ENCODE data around the gene FAM118B.
"Not testable (repeated sequence)": the region's sequence is repeated elsewhere in the genome, so short reads cannot be mapped to it uniquely, and the experiment has no call there.

FAM118B gene

DNA sequence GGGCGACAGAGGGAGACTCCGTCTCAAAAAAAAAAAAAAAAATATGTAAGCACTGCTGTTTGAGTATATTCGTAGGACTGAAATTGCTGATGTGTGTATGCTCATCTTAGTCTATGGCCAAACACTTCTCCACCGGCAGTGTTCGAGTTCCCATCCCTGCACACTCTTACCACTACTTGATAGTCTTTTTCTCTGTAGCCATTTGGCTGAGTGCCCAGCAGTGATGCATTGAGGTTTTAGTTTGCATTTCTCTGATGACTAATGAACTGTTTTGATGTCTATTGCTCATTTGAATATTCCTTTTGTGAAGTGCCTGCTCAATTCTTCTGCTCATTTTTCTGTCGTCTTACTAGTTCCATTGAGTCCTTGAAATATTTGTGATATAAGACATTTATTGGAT is 73.2 kb downstream of the FAM118B start:
- no peaks in the 10 kb centered on the region for H3K9me3 Mint-ChIP-seq
- H3K27ac Mint-ChIP-seq: peak overlapping the region; percentile 72
- H3K27me3 Mint-ChIP-seq: no peaks in the 10 kb centered on the region
- ATAC-seq: peak; percentile 63
- H3K36me3 Mint-ChIP-seq (ENCODE audit: low read depth): peaks cover 3% of the 10 kb centered on the region
- H3K4me1 Mint-ChIP-seq: peaks cover 64% of the 10 kb centered on the region
- DNase-seq: peak; percentile 89
- H3K4me3 Mint-ChIP-seq: peak overlapping the region; percentile 98

DNA sequence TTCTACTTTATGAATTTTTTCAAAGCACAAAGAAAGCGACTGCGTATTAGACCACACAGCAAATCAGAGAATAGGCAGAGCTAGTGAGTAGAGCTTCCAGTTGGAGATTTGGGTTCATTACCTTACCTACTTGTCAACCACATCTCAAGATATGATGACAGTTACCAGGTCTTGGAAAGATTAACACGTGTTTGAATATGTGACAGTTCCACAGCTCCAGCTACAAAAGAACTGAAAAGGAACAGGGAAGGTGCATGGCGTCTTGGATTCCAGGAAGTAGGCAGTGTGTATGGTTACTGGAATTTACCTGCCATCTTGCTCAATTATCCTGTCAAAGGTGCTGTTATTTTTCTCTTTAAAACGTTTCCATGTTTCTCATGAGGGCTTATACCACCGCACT is 76.7 kb downstream of the FAM118B start:
- no peaks in the 10 kb centered on the region for H3K9me3 Mint-ChIP-seq
- H3K4me1 Mint-ChIP-seq: peaks cover 45% of the 10 kb centered on the region
- no peak overlapping the region for H3K4me3 Mint-ChIP-seq
- H3K36me3 Mint-ChIP-seq (ENCODE audit: low read depth): peaks cover 9% of the 10 kb centered on the region
- DNase-seq (no peak), ATAC-seq (no peak)
- peak overlapping the region; percentile 46 for H3K27ac Mint-ChIP-seq
- H3K27me3 Mint-ChIP-seq: no peaks in the 10 kb centered on the region

DNA sequence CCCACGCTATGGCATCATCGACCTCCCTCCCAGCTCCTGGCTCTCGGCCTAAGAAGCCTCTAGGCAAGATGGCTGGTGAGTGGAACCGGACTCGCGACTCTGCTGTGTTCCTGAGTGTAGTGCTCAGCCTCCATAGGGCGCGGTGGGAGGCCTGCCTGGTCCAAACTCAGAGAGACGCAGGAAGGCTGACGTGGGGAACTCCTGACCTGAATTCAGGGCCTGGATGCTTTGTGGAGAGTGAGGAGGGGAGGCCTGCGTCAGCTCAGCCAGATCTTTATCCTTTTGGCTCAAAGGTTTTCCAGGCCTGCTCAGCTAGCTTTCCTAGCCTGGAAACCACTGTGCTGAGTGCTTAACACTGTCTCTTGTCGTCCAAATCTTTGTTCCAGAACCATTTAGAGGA is 79.3 kb downstream of the FAM118B start:
- ATAC-seq (no peak), DNase-seq (no peak)
- Mint-ChIP-seq H3K4me1 (peaks cover 32% of the 10 kb centered on the region), H3K4me3 (no peak overlapping the region), H3K36me3 (ENCODE audit: low read depth) (peaks cover 17% of the 10 kb centered on the region), H3K27me3 (no peaks in the 10 kb centered on the region), H3K27ac (no peak overlapping the region), H3K9me3 (no peaks in the 10 kb centered on the region)

DNA sequence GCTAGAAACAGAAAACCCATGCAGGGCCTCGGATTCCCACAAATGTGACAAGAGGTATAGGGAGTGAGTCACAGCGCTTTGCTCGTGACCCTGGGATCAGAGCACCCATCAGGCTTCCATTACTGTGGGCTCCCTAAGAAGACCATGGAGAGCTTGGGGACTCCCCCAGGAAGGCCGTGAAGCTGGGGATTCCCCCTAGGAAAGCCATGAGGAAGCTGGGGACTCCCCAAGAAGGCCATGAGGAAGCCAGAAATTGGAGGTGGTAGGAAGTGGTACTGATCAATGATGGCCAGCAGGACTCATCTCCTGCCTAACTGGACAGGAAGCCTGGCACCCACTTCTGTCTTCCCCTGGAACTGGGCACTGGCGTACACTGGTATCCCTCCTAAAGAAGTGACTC is 82.1 kb downstream of the FAM118B start:
- Mint-ChIP-seq H3K36me3 (ENCODE audit: low read depth) (peaks cover 27% of the 10 kb centered on the region), H3K9me3 (no peaks in the 10 kb centered on the region), H3K4me1 (peaks cover 17% of the 10 kb centered on the region), H3K4me3 (no peak overlapping the region), H3K27ac (peak overlapping the region; percentile 64), H3K27me3 (no peaks in the 10 kb centered on the region)
- DNase-seq (no peak), ATAC-seq (peak; percentile 58)

DNA sequence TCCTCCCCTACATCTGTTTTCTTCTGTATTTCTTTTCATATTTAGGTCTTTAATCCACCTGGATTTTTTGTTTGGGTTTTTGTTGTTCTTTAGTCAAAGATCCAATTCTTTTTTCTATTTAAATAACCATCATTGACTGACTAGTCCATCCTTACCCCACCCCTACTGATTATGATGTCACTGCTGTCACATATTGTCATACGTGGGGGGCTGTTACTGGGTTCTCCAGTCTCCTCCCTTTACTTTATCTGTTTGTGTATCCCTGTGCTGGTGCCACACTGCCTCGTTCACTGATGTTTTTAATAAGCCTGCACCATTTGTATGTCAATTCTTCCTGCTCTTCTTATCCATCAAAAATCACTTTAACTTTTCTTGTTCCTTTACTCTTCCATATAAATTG is 85.4 kb downstream of the FAM118B start:
- H3K4me1 Mint-ChIP-seq: peaks cover 13% of the 10 kb centered on the region
- H3K9me3 Mint-ChIP-seq: no peaks in the 10 kb centered on the region
- peaks cover 19% of the 10 kb centered on the region for H3K36me3 Mint-ChIP-seq (ENCODE audit: low read depth)
- no peak overlapping the region for H3K27ac Mint-ChIP-seq
- no peaks in the 10 kb centered on the region for H3K27me3 Mint-ChIP-seq
- no peak for DNase-seq
- no peak overlapping the region for H3K4me3 Mint-ChIP-seq
- ATAC-seq: no peak

DNA sequence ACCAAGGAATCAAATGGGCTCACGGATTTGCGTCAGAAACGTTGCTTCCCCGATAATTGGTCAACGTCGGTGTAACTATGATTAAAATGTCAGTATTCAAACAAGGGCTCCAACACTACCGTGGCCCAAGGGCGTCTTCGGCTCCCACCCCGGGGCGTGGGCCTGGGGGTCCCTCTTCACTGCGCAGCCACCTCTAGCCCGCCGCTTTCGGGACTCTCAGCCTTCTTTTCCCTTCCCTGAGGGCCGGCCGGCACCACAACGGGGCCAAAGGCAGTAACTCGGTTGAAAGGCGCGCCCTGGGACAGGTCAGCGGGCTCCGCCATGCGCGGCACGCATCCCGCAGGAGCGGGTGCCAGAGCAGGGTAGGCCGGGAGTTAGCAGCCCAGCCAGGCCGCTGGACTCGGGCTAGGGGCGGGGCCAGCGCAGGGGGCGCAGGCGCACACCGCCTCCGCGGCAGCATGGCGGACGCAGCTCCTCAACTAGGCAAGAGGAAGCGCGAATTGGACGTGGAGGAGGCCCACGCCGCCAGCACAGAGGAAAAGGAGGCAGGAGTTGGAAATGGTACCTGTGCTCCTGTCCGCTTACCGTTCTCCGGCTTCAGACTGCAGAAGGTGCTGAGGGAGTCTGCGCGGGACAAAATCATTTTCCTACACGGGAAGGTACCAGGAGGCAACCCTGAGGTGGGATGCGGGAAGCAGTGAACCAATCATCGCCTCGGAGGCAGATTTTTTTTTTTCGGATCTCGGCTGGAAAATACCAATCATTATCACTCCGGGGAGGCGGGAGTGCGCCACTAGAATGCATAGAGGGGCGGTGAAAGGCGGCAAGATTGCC is 92.3 kb downstream of the FAM118B start, which contains the start of gene DCPS:
Gene DCPS, plus strand, starts transcription at position 438 of the 834 bp plus-strand sequence. Its CDS starts 21 bp downstream, at position 459.
- ATAC-seq (peak; percentile 91), DNase-seq (peak; percentile 88)
- Mint-ChIP-seq H3K36me3 (ENCODE audit: low read depth) (peaks cover 16% of the 10 kb centered on the region), H3K27me3 (no peaks in the 10 kb centered on the region), H3K4me3 (peak within 1 kb of the TSS; percentile 94), H3K4me1 (peaks cover 27% of the 10 kb centered on the region), H3K27ac (peak within 1 kb of the TSS; percentile 98), H3K9me3 (peaks cover 4% of the 10 kb centered on the region)

DNA sequence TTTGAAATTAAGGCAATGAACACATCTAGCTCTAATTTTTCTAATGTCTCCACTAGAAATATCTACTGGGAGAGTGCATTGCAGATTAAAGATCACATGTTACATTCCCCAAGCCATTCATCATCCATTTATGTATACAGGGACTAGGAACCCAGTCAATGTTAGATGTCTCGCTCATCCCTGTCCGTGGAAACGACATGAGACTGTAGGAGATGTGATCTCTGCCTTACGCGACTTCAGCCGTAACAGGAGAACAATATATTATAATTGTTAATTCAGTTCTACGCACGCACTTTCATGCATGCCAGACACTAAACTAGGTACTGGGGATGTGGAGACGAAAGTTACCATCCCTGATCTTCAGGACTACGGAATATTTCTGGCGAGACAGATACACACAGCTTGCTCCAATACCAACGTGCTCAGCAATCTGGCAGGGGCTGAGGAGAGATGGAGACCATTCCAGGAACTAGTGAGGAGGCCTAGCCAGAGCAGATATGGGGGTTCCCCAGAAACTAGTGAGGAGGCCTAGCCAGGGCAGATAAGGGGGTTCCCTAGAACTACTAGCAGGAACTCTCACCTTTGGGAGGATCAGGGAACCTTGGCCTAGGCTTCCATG is 93.0 kb downstream of the FAM118B start:
- peaks cover 27% of the 10 kb centered on the region for H3K4me1 Mint-ChIP-seq
- peak overlapping the region; percentile 94 for H3K4me3 Mint-ChIP-seq
- peak; percentile 7 for ATAC-seq

DNA sequence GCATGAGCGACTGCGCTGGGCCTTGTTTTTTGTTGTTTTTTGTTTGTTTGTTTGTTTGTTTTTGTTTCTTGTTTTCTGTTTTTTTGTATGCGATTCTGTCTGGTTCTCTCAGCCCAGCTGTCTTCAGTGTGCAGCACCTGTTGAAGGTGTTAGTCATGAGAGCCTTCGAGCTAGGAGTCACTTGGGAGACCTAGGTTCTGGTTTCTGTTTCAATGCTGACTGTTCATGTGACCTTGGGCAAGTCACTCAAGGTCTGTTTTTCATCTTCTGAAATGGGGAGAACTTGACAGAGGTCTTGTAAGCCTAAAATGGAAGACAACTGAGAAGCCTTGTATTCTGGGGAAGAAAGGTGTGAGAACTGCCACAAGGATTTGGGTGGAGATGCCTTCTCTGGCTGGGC is 94.1 kb downstream of the FAM118B start:
- DNase-seq (no peak), ATAC-seq (peak; percentile 20)
- peak overlapping the region; percentile 61 for H3K4me3 Mint-ChIP-seq

More for the DNA sequence above, 93.0 kb downstream of the FAM118B start:
- Mint-ChIP-seq H3K27ac (peak overlapping the region; percentile 98), H3K27me3 (no peaks in the 10 kb centered on the region), H3K36me3 (ENCODE audit: low read depth) (peaks cover 16% of the 10 kb centered on the region), H3K9me3 (peaks cover 4% of the 10 kb centered on the region)
- DNase-seq: peak; percentile 26

DNA sequence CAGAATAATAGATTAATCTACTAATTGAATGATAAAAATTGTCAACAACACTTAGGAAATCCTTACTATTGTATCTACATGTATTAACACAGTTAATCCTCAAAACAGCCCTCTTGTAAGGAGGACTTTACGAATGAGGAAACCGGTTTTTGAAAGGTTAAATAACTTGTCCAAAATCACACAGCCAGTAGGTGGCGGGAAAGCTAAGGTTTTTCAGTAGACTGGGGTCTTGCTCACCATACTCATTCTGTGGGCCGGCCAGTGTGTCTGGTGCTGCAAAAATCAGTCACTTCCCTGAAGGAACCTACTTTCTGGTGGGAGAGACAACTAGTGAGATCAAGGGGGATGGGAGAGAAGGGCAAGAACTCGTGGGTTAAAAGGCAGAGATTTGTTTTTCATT is 96.1 kb downstream of the FAM118B start:
- DNase-seq (peak; percentile 33), ATAC-seq (no peak)
- Mint-ChIP-seq H3K36me3 (ENCODE audit: low read depth) (peaks cover 19% of the 10 kb centered on the region), H3K9me3 (peaks cover 4% of the 10 kb centered on the region), H3K4me3 (no peak overlapping the region), H3K27me3 (no peaks in the 10 kb centered on the region), H3K4me1 (peaks cover 33% of the 10 kb centered on the region), H3K27ac (no peak overlapping the region)

More for the DNA sequence above, 94.1 kb downstream of the FAM118B start:
- Mint-ChIP-seq H3K4me1 (peaks cover 30% of the 10 kb centered on the region), H3K9me3 (peaks cover 4% of the 10 kb centered on the region), H3K27me3 (no peaks in the 10 kb centered on the region), H3K36me3 (ENCODE audit: low read depth) (peaks cover 16% of the 10 kb centered on the region), H3K27ac (peak overlapping the region; percentile 76)

DNA sequence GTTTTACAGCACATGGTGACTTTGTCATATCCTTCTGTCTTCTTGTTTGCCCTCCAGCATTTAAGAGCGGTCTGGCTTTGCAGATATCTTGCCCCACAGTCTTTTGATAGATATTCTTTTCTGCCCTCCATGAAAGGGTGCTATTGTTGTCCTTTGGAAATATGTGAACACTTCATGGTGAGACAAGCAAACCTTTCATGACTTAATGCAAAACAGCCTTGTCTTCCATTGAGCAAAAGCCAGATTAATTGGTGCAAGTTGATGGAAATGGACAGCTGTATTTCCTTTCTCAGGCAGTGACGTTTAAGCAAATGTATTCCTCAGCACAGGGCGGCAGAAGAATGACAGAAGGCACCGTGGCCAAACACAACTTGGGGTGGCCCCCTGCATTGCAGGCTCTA is 96.7 kb downstream of the FAM118B start:
- Mint-ChIP-seq H3K36me3 (ENCODE audit: low read depth) (peaks cover 15% of the 10 kb centered on the region), H3K27ac (no peak overlapping the region)

DNA sequence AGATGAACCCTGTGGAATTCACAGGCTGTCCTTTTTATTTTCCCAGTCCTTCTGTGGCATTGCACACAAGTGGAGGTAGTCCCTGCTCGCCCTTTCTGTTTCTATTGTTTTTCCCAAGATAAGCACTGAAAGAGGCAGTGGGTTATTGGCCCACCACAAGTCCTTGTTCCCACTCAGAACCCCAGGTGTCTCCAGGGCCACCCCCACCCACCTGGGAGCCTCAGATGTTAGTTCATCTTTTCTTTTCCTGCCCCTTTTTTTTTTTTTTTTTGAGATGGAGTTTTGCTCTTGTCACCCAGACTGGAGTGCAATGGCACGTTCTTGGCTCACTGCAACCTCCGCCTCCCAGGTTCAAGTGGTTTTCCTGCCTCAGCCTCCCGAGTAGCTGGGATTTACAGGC is 97.2 kb downstream of the FAM118B start:
- Mint-ChIP-seq H3K4me1 (peaks cover 28% of the 10 kb centered on the region), H3K36me3 (ENCODE audit: low read depth) (peaks cover 12% of the 10 kb centered on the region)
- H3K27ac Mint-ChIP-seq, ATAC-seq, H3K27me3 Mint-ChIP-seq, H3K9me3 Mint-ChIP-seq, DNase-seq, H3K4me3 Mint-ChIP-seq: not testable (repeated sequence)

More for the DNA sequence above, 96.7 kb downstream of the FAM118B start:
- ATAC-seq (no peak), DNase-seq (no peak)
- Mint-ChIP-seq H3K27me3 (no peaks in the 10 kb centered on the region), H3K4me1 (peaks cover 31% of the 10 kb centered on the region), H3K4me3 (no peak overlapping the region), H3K9me3 (peaks cover 4% of the 10 kb centered on the region)

DNA sequence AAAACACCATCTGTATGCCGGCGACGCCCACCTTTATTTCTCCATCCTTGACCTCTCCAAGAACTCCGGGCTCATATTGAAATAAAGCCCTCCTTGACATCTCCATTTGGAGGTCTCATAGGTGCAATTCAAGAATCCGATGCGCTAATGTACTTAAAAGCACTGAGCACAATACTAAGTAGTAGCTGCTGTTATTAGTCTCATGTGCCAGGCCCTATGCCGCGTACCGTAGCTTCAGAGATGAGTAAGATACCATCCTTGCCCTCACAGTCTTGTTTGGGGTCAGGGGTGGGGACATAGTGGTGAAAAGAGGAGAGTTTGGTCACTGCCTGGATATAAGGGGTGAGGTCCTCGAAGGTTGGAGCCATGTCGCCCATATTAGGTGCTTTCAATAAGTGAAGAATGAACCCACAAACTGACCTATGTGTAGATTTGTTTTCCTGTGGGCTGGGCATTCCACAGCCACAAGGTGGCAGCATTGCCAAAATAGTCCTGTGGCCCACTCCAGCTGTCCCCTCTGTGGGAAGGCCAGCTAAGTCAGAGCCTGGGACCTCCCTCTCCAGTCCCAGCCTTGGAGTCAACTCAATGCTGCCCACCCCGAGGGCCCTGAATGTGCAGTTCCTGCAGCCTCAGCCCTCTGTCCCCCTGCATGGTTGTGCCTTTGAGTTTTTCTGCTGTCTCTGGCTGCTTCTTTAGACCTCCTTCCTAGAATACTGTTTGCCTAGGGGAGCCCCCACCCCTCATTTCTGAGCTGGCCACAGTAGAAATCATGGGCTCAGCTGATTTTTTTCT is 98.8 kb downstream of the FAM118B start:
- H3K27me3 Mint-ChIP-seq: no peaks in the 10 kb centered on the region
- H3K27ac Mint-ChIP-seq: no peak overlapping the region
- H3K4me1 Mint-ChIP-seq: peaks cover 19% of the 10 kb centered on the region
- no peak overlapping the region for H3K4me3 Mint-ChIP-seq
- H3K9me3 Mint-ChIP-seq: peaks cover 4% of the 10 kb centered on the region
- peak; percentile 71 for DNase-seq
- peak; percentile 71 for ATAC-seq
- peaks cover 18% of the 10 kb centered on the region for H3K36me3 Mint-ChIP-seq (ENCODE audit: low read depth)

DNA sequence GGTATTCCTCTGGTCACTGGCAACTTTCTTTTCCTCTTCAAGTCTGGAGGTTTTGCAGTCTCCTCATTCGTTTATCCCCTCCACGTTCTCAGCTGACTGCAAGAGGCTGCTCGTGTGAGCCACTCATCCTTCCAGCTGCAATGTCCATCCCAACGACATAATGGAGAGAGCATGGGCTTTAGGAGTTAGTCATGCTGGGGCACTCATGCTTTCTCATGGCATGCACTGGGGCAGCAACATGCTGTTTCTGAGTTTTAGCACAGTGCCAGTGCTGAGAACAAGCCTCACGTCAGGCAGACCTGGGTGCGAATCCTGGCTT is 99.4 kb downstream of the FAM118B start:
- no peaks in the 10 kb centered on the region for H3K27me3 Mint-ChIP-seq
- H3K36me3 Mint-ChIP-seq (ENCODE audit: low read depth): peaks cover 16% of the 10 kb centered on the region
- no peaks in the 10 kb centered on the region for H3K9me3 Mint-ChIP-seq
- H3K4me3 Mint-ChIP-seq: no peak overlapping the region
- H3K4me1 Mint-ChIP-seq: peaks cover 14% of the 10 kb centered on the region
- DNase-seq (no peak), ATAC-seq (no peak)
- H3K27ac Mint-ChIP-seq: no peak overlapping the region

DNA sequence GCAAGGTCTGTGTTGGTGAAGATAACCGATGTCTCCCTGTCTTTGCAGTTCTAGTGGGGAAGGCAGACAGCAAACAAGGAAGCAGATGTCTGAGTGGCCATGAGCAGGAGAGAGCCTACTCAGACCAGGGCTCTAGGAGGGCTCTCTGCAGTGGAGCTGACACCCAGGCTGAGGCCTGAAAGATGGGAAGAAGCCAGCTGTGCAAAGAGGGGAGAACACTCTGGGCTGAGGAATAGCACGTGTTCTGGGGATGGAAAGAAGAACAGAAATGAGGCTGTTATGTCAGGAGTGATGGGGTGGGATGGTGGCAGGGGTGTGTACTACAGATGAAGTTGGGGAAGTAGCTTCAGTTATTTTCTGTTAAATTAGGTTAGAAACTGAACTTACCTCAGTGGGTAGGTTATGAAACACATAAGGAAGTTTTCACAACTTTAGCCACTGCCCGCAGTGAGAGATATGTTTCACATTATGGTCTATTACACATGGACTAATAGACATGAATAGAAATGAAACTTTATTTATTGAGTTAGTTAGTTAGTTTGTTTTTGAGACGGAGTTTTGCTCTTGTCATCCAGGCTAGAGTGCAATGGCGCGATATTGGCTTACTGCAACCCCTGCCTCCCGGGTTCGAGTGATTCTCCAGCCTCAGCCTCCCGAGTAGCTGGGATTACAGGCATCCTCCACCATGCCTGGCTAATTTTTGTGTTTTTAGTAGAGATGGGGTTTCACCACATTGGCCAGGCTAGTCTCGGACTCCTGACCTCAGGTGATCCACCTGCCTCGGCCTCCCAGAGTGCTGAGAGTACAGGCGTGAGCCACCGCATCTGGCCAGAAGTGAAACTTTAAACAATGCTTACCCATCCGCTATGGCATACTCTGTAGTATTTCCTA is 100.1 kb downstream of the FAM118B start:
- Mint-ChIP-seq H3K4me3 (no peak overlapping the region), H3K4me1 (peaks cover 17% of the 10 kb centered on the region), H3K9me3 (no peaks in the 10 kb centered on the region), H3K27me3 (no peaks in the 10 kb centered on the region), H3K27ac (no peak overlapping the region), H3K36me3 (ENCODE audit: low read depth) (peaks cover 21% of the 10 kb centered on the region)
- ATAC-seq: no peak
- DNase-seq: no peak
